ENCODE data around the gene NGFR.

- TF ChIP-seq EZH2 (IDR thresholded peaks at IDR 0.05; ENCODE audit: insufficient read depth, poor library complexity, severe bottlenecking) = no peak
- no peak for TF ChIP-seq EZH2phosphoT487 (IDR thresholded peaks at IDR 0.05; ENCODE audit: insufficient read depth, low read depth)
Measured at GRCh38 chr17:49543860-49544259, 48.8 kb downstream of the NGFR start.
